Panc1 (cell line): ENCODE data around the gene NCOA5.

ENCODE experiments used
- CTCF ChIP-seq: fragments of 450-650 bp; IDR thresholded peaks from 2 replicates; pipeline ENCODE4 v1.5.1; 2017; ENCODE audit warnings: mild to moderate bottlenecking
- POLR2AphosphoS5 ChIP-seq: IDR thresholded peaks from 2 replicates; pipeline ENCODE4 v1.6.1; 2012; ENCODE audit warnings: mild to moderate bottlenecking, low read depth, low read length, moderate library complexity

GRCh38 chr20:46035253-46035652 is 54.5 kb downstream of the NCOA5 start:
- TF ChIP-seq CTCF: no peak
- TF ChIP-seq POLR2AphosphoS5: no peak
